Stimulated activated CD4-positive, alpha-beta T cell treated with anti-CD3 and anti-CD28 coated beads, TNF-alpha, amount 100 ng/mL, for 48 hours (primary cell): ENCODE results near the gene GAPDHS.

Source experiments
- DNase-seq, 3 donors: peaks; one replicate each; pipeline ENCODE4 v3.0.0-alpha.2; 2020; ENCODE audit warnings: low read depth in 3 of 3

GAPDHS gene

DNA sequence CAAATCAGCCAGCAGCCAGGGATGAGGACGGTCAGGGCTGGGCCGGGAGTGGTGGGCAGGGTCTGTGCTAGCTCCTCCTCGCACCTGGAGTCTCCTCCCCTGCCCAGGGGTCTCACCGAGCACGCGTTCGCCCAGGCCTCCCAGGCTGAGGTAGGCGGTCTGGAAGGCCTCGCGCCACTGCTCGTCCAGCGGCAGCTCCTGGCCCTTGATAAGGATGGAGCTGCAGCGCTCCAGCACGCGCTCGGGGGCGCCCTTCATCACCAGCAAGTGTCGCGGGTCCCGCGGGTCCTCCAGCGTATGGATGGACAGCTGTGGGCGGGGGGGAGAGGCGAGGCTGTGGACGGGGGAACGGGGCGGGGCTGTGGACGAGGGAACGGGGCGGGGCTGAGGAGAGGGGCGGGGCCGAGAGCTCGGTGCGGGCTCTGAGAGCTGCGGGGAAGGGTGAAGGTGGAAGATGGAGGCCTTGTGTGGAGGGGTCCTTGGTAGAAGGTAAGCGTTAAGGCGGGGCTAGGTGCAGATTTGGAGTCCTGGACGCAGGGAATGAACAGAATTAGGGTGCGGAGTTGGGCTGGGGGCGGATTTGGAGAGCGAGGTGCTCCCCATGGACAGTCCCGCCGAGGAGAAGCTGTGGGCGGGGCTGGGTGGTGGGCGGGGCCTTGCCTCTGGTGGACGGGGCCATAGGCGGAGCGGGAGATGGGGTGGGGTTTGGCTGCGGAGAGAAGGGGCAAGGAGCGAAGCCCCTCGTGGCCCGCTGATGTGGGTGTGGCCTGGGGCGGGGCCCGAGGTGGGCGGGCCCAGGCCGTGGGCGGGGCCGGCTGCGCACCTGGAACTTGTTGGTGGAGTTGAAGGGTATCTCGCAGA lies 24.5 kb downstream of the GAPDHS start:
- DNase-seq: peak in 2 of 3 donors; percentile 30 to 58

DNA sequence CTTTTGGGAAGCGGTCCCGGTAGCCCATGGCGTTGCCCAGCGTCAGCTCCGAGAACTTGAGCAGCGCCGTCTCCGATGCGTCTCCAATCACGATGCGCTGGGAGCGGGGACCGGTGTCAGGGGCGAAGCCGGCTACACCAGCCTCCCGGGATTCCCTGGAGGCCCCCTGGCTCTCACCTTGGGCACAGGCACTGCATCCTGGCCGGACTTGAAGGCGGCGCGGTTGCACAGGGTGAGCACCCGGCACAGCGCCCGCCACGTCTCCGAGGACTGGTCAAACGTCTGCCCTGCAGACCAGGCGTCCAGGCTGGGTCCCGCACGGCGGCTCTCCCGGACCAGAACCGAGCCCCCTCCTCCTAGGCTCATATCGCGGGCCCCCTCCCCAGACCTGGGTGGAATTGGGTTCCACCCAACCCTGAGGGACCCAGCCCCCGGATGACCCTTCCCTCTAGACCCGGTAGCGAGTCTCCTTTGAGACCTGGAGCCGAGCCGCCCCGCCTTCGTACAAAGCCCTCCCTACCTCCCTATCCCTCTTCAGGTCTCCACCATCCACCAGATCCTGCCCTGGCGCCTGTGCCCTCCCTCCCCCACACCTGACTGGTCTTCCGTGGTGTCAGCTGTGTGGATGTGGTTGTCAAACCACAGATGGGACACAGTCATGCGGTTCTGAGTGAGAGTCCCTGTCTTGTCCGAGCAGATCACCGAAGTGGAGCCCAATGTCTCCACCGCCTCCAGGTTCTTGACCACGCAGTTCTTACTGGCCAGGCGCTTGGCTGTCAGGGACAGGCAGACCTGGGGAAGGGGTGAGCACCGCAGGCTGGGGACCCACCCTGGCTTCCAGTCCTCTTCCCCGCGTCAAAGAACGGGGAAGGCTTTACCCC lies 25.4 kb downstream of the GAPDHS start:
- DNase-seq: no peak

DNA sequence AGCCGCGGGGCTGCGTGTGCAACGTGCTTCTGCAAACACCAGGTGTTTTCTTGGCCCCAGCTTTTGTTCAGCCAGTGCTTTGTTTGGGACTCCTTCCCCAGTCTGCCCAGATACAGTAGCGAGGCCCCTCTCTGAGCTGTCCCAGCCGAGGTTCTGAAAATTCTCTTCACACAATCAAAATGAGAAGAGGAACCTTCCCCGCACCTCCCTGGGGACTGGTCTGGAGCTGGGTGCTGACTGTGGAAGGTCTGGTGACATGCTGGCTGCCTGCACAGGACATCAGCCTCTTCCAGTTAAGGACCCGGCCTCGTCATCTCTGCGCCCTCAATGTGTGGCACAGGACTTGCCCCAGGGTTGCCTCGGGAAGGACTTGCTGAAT lies 26.0 kb downstream of the GAPDHS start:
- no peak for DNase-seq

DNA sequence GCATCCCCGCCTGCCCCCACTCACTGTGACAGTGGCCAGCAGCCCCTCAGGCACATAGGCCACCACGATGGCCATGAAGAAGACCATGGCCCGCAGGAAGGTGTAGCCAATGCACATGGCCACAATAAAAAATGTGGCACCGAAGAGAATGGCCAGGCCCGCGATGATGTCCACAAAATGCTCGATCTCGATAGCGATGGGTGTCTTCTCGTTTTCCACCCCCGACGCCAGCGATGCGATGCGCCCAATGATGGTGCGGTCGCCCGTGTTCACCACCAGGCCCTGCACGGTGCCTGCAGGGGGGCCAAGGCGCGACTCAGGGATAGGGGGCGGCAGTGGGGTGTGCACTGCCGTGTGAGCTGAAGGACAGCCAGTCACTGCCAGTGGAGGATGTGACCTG lies 26.5 kb downstream of the GAPDHS start:
- DNase-seq: no peak

DNA sequence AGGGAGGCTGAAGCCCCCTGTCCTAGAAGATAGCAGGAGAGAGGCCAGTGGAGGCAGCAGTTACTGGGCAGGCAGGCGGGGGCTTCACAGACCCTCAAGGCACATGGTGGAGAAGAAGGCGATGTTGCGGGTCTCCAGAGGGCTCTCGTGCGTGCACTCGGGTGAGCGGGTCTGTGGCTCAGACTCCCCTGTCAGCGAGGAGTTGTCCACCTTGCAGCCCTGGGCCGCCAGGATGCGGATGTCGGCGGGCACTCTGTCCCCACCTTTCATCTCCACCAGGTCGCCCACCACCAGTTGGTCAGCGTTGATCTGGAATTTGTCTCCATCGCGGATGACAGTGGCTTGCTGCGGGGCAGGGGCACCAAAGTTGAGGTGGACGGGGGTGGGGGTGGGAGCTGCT lies 27.0 kb downstream of the GAPDHS start:
- no peak for DNase-seq

DNA sequence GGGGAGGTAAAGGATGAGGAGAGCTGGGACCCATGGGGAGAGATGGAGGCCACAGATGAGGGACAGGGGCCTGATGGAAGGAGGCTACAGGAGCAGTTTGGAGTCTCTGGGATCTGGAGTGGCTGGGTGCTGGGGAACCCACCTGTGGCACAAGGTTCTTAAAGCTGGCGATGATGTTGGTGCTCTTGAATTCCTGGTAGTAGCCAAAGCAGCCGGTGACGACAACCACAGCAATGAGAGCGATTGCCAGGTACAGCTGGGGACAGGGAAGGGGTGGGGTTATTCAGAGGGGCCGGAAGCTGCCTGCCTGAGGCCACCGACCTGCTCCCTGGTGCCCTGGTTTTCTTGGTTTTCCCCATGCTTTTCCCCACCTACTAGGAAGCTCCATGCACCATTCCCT lies 27.4 kb downstream of the GAPDHS start:
- no peak for DNase-seq

DNA sequence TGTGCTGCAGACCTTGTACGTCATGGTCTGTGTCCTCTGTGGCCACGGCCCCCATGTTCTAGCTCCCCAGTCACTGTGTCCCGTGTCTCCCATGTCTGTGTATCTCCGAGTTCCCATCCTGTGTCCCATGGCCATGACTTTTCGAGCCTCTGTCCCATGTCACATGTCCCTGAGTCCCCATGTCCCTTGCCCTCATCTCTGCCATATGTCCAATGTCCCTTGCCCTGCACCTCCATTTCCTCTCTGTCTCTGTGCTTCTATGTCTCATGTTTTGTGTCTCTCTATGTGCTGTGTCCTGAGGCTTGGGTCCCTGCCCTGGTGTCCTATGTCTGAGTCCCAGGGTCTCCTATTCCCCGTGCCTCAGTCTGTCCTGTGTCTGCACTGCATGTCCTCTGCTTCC lies 28.2 kb downstream of the GAPDHS start:
- no peak for DNase-seq

DNA sequence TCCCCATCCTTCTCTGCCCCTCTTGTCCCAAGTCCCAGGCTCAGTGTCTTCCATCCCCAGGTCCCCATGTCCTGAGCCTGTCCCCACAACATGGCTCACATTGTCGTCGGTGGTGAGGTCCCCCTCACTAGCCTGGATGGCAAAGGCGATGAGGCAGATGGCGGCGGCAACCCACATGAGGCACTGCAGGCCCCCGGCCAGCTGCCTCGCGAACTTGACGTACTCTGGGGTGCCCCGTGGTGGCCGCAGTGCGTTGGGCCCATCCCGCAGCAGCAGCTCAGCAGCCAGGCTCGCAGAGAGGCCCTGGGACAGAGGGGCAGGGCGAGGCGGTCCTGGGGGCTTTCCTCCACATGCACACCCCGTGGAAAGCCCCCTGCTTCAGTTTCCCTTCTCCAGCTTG lies 29.1 kb downstream of the GAPDHS start:
- no peak for DNase-seq

DNA sequence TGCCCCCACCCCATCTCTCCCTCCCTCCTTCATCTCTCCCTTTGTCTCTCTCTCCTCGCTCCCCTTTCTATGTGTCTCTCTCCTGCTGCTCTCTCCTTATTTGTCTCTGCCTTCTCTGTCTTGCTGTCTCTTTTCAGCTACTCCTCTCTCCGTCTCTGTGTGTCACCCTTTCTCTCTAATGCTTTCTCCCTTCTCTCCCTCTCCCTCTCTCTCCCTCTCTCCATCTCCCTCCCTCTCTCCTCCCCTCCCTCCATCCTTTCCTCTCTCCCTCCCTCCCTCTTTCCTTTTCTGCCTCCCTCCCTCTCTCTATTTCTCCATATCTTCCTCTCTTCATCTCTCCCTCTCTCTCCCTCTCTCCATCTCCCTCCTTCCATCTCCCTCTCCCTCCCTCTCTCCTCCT lies 29.5 kb downstream of the GAPDHS start:
- DNase-seq: no peak

DNA sequence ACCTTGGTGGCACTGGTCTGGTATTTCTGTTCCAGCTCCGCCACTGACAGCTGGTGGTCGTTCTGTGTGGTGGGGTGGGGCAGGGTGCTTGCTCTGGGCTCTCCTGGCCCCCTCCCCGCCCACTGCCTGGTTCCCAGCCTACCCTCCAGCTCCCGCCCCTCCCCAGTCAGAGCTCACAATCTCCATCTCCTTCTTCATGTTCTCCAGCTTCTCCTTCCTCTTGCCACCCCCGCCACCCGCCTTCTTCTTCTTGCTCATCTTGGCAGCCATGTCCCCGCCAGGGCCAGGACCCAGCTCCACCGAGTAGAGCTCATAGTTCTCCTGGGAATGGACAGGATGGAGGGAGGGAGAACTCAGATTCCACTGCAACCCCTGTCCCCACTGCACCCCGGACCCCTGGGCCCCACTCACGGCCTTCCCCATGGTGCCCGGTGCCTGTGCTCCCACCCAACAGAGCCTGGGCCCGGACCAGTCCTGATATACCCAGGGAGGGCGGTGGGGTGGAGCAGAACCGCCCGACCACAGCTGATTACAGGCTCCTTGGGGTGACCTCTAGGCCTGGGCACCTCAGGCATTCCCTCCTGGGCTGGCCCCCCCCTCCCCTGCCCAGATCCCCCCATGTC lies 30.1 kb downstream of the GAPDHS start, which contains the start of gene ATP4A:
Gene ATP4A, minus strand, starts transcription at position 452 of the 623 bp plus-strand sequence. Its CDS starts 29 bp downstream, at position 423.
- no peak for DNase-seq

DNA sequence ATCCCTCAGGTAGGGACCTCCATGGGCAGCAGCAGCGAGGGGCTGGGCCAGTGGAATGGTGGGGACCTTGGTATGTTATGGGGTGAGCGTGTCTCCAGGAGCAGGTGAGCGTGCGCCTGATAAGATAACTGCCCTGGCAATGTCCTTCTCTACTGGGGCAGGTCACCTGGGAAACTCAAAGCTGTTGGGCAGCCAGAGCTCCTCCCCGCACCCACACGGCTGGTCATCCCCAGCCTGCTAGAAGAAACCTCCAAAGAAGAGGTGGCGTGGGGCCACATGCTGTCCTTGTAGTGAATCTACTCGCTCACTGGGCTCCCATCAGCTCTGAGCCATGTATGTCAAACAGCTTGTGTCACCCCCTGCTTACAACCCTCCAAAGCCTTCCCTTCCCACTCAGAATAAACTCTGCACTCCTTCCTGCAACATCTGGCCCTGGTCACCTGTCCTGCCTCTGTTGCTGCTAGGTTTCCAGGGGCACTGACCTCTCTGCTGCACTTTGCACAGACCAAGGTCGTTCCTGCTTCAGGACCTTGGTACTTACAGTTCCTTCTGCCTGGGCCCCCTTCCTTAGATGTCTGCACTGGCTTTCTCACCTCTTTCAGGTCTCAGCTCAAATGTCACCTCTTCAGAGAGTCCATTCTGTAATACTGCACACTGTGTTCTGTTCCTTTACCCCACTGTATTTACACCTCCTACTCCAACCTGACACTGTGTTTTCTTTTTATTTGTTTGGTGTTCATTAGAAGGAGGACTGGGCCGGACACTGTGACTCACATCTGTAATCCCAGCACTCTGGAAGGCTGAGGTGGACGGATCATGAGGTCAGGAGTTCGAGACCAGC lies 32.0 kb downstream of the GAPDHS start:
- no peak for DNase-seq

DNA sequence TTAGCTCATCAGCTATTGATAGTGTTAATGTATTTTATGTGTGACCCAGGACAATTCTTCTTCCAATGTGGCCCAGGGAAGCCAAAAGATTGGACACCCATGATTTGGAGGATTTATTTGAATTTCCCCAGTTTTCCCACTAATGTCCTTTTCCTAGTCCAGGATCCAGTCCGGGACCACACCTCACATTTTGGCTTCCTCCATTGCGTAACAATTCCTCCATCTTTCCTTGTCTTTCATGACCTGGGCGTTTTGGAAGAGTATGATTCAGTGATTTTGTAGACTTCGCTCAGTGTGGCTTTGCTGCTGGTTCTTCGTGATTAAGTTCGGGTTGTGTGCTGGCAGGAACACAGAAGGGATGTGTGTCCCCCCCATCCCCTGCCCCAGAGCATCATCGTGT lies 33.5 kb downstream of the GAPDHS start:
- no peak for DNase-seq

DNA sequence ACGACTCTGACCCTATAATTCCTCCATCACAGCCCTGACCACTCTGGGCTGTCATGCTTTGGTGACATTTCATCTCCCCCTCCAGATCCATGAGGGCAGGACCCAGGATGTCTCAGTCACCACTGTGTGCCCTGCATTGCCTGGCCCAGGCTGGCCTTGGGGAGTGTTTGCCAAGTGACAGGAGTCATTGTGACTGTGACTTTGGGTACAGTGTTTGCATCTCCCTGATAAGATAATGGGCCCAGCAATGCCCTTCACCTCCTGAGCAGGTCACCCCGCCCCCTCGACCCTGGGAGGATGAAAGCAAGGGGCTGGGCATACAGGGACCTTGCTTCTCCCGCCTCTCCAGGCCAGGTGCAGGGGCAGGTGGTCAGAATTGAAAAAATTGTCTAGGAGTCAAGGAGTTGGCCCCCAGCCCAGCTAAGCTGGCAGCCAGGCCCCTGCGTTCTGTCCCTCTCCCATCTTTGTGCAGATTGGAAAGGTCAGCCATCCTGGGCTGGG lies 36.1 kb downstream of the GAPDHS start:
- DNase-seq: no peak

DNA sequence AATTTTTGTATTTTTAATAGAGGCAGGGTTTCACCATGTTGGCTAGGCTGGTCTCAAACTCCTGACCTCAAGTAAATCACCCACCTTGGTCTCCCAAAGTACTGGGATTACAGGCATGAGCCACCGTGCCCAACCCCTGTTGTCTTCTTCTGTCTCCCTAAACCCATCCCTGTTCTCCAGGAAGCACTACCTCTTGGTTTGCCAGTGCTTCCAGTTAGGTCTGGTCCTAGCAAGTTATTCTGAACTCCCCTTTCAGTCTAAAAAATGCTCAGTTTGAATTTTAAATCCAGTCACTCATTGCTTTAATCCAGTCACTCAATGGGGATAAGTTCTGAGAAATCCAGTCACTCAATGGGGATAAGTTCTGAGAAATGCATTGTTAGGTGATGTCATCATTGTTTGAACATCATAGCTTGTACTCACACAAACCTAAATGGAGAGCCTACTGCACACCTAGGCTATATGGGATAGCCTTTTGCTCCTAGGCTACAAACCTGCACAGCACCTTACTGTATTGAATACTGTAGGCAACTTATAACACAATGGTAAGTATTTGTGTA lies 38.2 kb downstream of the GAPDHS start:
- no peak for DNase-seq

DNA sequence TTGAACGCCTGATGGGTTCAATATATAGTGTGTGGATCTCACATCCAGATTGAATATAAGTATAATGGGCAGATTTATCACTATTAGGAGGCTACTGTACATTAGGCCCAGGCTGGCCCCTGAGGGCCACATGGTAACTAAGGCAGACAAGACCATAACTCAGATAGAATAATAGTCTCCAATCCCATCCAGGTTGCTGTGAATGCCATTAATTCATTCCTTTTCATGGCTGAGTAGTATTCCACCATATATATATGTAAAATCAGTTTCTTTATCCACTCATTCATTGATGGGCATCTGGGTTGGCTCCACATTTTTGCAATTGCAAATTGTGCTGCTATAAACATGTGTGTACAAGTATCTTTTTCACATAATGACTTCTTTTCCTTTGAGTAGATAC lies 44.7 kb downstream of the GAPDHS start:
- no peak for DNase-seq

DNA sequence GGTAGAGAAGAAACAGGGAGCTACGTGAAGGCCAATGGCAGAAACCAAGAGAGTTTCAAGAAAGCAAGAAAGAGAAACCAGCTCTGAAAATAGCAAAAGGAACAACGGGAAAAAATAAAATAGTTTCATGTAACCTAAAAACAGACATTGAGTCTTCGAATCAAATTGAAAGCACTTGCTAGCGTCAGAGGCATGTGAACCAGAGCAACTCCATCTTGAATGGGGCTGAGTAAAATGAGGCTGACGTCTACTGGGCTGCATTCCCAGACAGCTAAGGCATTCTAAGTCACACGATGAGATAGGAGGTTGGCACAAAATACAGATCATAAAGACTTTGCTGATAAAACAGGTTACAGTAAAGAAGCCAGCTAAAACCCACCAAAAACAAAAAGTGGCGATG lies 45.5 kb downstream of the GAPDHS start:
- DNase-seq: no peak

DNA sequence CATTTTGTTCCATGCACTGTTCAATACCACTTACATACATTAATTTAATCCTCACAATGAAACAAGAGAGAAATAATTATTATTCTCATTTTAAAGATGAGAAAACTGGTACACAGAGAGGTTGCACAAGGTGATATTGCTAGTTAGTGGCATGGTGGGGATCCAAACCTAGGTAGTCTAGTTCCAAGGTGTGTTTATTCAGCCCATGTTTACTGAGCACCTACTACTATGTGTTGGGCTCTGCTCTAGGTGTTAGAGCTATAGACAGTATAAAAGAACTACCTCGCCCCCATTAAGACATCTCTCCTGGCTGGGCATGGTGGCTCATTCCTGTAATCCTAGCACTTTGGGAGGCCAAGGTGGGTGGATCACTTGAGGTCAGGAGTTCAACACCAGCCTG lies 49.5 kb downstream of the GAPDHS start:
- no peak for DNase-seq

DNA sequence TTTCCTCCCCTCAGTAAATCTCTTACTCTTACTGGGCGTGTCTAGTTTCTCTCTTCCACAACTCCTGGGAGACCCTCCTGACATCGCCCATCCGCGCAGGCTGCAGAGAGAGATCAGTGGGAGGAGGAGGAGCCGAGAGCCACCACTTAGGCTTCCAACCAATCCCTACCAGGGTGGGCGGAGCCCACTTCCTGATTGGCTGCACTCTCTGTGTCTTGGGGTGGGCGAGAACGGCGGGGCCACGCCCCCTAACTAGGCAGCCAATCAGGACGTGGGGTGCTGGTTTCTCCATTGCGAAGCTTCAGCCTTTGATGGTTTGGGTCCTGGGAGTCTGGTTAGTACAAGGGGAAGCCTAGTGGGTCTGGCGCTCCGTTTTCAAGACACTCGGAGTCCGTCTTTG lies 52.6 kb downstream of the GAPDHS start, which contains the start of gene PMIS2:
Gene PMIS2, plus strand, starts transcription at position 326 of the 400 bp plus-strand sequence. CDS start 87 bp downstream, outside the sequence.
- DNase-seq: peak in 1 of 3 donors; percentile 23

DNA sequence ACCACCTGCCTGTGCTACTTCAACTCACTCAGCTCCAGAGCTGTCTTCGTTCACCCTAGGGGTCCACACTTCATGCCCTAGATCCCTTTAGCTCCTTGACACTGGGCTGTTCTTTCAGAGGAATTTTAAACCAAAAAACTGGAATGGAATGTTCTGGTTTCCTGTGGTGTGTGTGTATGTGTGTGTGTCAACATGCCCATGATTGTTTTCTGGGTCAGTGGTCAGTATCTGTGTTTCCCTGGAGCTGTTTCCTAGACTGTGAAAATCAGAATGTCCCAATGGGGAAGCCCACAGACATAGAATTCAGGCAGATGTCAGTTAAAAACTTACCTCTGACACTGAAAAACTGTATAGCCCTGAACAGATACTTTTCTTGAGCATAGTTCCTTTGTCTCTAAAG lies 54.1 kb downstream of the GAPDHS start:
- DNase-seq: no peak

DNA sequence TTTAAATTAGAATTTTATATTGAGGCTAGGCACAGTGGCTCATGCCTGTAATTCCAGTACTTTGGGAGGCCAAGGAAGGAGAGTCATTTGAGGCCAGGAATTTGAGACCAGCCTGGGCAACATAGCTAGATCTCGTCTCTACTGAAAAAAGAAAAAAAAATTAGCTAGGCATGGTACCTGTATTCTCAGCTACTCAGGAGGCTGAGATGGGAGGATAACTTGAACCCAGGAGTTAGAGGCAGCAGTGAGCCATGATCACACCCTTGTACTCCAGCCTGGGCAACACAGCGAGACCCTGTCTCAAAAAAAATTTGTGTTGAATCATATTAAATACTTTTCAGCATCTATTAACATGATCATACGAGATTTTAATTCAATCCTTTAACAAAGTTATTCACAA lies 57.6 kb downstream of the GAPDHS start:
- no peak for DNase-seq

DNA sequence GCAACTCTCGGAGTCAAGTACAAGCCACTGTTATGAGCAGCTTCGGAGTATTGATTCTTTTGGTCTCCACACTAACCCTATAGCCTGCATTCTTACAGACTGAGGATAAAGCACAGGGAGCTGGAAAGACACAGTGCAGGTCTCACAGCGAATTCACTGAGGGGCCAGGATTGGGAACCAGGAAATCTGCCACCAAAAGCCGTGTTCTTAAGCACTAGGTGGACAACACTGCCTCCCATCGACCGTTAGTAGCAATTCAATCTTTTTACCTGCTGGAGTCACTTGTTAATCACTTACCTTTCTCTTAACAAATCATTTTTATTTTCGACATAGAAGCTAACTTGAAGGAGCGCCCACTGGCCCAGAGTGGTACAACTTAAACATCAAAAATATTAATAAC lies 59.0 kb downstream of the GAPDHS start:
- no peak for DNase-seq
